ENCODE data around the gene CUEDC1.
"Not testable (repeated sequence)": the region's sequence is repeated elsewhere in the genome, so short reads cannot be mapped to it uniquely, and the experiment has no call there.

Gene CUEDC1

GRCh38 chr17:57859601-57860413, 95.4 kb downstream of the CUEDC1 start:
- no peak for FAIRE-seq

- FAIRE-seq: no peak
Observed at GRCh38 chr17:57858838-57859237, 96.4 kb downstream of the CUEDC1 start.

- no peak for FAIRE-seq
Observed at GRCh38 chr17:57856792-57857620, 98.2 kb downstream of the CUEDC1 start.

GRCh38 chr17:57855391-57856035, 99.7 kb downstream of the CUEDC1 start:
- no peak for FAIRE-seq

- no peak for FAIRE-seq
Observed at GRCh38 chr17:57853695-57854094, 101.5 kb downstream of the CUEDC1 start.

GRCh38 chr17:57852955-57853328, 102.3 kb downstream of the CUEDC1 start:
- FAIRE-seq: no peak

- no peak for FAIRE-seq
Observed at GRCh38 chr17:57852092-57852954, 102.9 kb downstream of the CUEDC1 start.

GRCh38 chr17:57849874-57850754, 105.1 kb downstream of the CUEDC1 start, which contains the start of gene MRPS23:
Gene MRPS23 (minus strand): TSS chr17:57850044. CDS start chr17:57850010, 34 bp downstream.
- no peak for FAIRE-seq

GRCh38 chr17:57849163-57849873, 105.9 kb downstream of the CUEDC1 start:
- no peak for FAIRE-seq

- not testable (repeated sequence) for FAIRE-seq
Observed at GRCh38 chr17:57846056-57846945, 108.9 kb downstream of the CUEDC1 start.

GRCh38 chr17:57842280-57842679, 112.9 kb downstream of the CUEDC1 start:
- FAIRE-seq: no peak

GRCh38 chr17:57839571-57839923, 115.7 kb downstream of the CUEDC1 start:
- no peak for FAIRE-seq

- no peak for FAIRE-seq
Observed at GRCh38 chr17:57838857-57839570, 116.2 kb downstream of the CUEDC1 start.

- FAIRE-seq: no peak
Observed at GRCh38 chr17:57838453-57838852, 116.8 kb downstream of the CUEDC1 start.

- FAIRE-seq: no peak
Observed at GRCh38 chr17:57835333-57835900, 119.8 kb downstream of the CUEDC1 start.

GRCh38 chr17:57834146-57834741, 121.0 kb downstream of the CUEDC1 start:
- peak; percentile 62 for FAIRE-seq

GRCh38 chr17:57833179-57833939, 121.9 kb downstream of the CUEDC1 start:
- peak; percentile 91 for FAIRE-seq
